Neuronal stem cell (in vitro differentiated cells): ENCODE data around the gene ORM2.

Experiments used
- DNase-seq: peaks from one replicate; pipeline ENCODE4 v3.0.0-alpha.2; 2013; ENCODE audit warnings: low spot score
- H2AFZ ChIP-seq: one replicate; pipeline ENCODE4 v1.6.1; 2013; ENCODE audit warnings: mild to moderate bottlenecking, low read length, inconsistent platforms
- H2AK5ac ChIP-seq: 2 replicates; pipeline ENCODE4 v1.6.1; 2013; ENCODE audit warnings: low read depth, mild to moderate bottlenecking, inconsistent platforms, low read length, moderate library complexity, mixed read lengths
- H2BK120ac ChIP-seq: 2 replicates; pipeline ENCODE4 v1.6.1; 2013; ENCODE audit warnings: low read depth, mild to moderate bottlenecking, inconsistent platforms, low read length, moderate library complexity, mixed read lengths
- H2BK12ac ChIP-seq: one replicate; pipeline ENCODE4 v1.6.1; 2013; ENCODE audit warnings: low read length, inconsistent platforms
- H2BK15ac ChIP-seq: 2 replicates; pipeline ENCODE4 v1.6.1; 2013; ENCODE audit warnings: mild to moderate bottlenecking, low read length, inconsistent platforms, mixed read lengths
- H2BK5ac ChIP-seq: one replicate; pipeline ENCODE4 v1.6.1; 2013; ENCODE audit warnings: inconsistent platforms, mild to moderate bottlenecking, low read length, moderate library complexity
- H3K14ac ChIP-seq: one replicate; pipeline ENCODE4 v1.6.1; 2013; ENCODE audit warnings: low read length, inconsistent platforms
- H3K18ac ChIP-seq: 2 replicates; pipeline ENCODE4 v1.6.1; 2013; ENCODE audit warnings: low read length, inconsistent platforms
- H3K23ac ChIP-seq: 2 replicates; pipeline ENCODE4 v1.6.1; 2013; ENCODE audit warnings: low read depth, mild to moderate bottlenecking, mixed read lengths, low read length, inconsistent platforms; ENCODE audit not compliant: poor library complexity
- H3K27ac ChIP-seq: replicated peaks from 3 replicates; pipeline ENCODE4 v1.5.1; 2013; ENCODE audit warnings: low read length, inconsistent platforms
- H3K27me3 ChIP-seq, 3 experiments: 2 replicates each; pipeline ENCODE4 v1.6.1; 2013; ENCODE audit warnings: low read length in 3 of 3, mild to moderate bottlenecking in 2 of 3, inconsistent platforms in 1 of 3, low read depth in 1 of 3, mixed read lengths in 1 of 3, moderate library complexity in 1 of 3; ENCODE audit not compliant: control insufficient read depth in 3 of 3, insufficient read depth in 3 of 3
- H3K36me3 ChIP-seq, 2 donors: replicated peaks in 1 of 2; 2 replicates each; pipeline ENCODE4 v1.6.1; 2013; ENCODE audit warnings: low read length in 2 of 2; ENCODE audit not compliant: control insufficient read depth in 2 of 2, insufficient read depth in 2 of 2
- H3K4ac ChIP-seq: 2 replicates; pipeline ENCODE4 v1.6.1; 2013; ENCODE audit warnings: inconsistent platforms, mild to moderate bottlenecking, low read length, moderate library complexity
- H3K4me1 ChIP-seq, 2 donors: 1 replicate in 1 of 2; 2 replicates in 1 of 2; pipeline ENCODE4 v1.6.1; 2013; ENCODE audit warnings: low read length in 2 of 2, low read depth in 1 of 2; ENCODE audit not compliant: control insufficient read depth in 2 of 2, insufficient read depth in 1 of 2
- H3K4me2 ChIP-seq: one replicate; pipeline ENCODE4 v1.6.1; 2013; ENCODE audit warnings: mild to moderate bottlenecking, low read length, inconsistent platforms; ENCODE audit not compliant: insufficient read depth, poor library complexity, severe bottlenecking
- H3K4me3 ChIP-seq, 2 donors: 2 replicates each; pipeline ENCODE4 v1.5.1; 2013; ENCODE audit warnings: low read length in 2 of 2, mild to moderate bottlenecking in 2 of 2, inconsistent platforms in 1 of 2, moderate library complexity in 1 of 2
- H3K79me1 ChIP-seq: one replicate; pipeline ENCODE4 v1.6.1; 2013; ENCODE audit warnings: low read depth, mild to moderate bottlenecking, inconsistent platforms, low read length, moderate library complexity
- H3K9ac ChIP-seq: one replicate; pipeline ENCODE4 v1.6.1; 2013; ENCODE audit warnings: mild to moderate bottlenecking, low read depth, low read length, inconsistent platforms; ENCODE audit not compliant: poor library complexity
- H3K9me3 ChIP-seq, 2 donors: replicated peaks in 1 of 2; 2 replicates each; pipeline versions ENCODE3 to v1.6.1; 2013; ENCODE audit warnings: low read length in 2 of 2, mild to moderate bottlenecking in 2 of 2, inconsistent platforms in 1 of 2, low read depth in 1 of 2, mixed read lengths in 1 of 2, moderate library complexity in 1 of 2; ENCODE audit not compliant: control insufficient read depth in 2 of 2, insufficient read depth in 1 of 2
- H4K8ac ChIP-seq: one replicate; pipeline ENCODE4 v1.6.1; 2013; ENCODE audit warnings: low read depth, mild to moderate bottlenecking, inconsistent platforms, low read length, moderate library complexity
- H4K91ac ChIP-seq: one replicate; pipeline ENCODE4 v1.6.1; 2013; ENCODE audit warnings: low read length, low read depth, mild to moderate bottlenecking, inconsistent platforms; ENCODE audit not compliant: poor library complexity
- WGBS, 2 donors: extraction: QIAGEN DNeasy Blood & Tissue Kit; methylation state at CpG; one replicate each; pipeline ENCODE4 v1.1.7; 2013; ENCODE audit warnings: missing lambda C conversion rate in 2 of 2, mixed read lengths in 1 of 2; ENCODE audit not compliant: insufficient read length in 2 of 2, insufficient replicate concordance in 1 of 2; ENCODE audit errors: extremely low coverage in 2 of 2; 5-methylcytosine and 5-hydroxymethylcytosine counted together

ORM2 gene

DNA sequence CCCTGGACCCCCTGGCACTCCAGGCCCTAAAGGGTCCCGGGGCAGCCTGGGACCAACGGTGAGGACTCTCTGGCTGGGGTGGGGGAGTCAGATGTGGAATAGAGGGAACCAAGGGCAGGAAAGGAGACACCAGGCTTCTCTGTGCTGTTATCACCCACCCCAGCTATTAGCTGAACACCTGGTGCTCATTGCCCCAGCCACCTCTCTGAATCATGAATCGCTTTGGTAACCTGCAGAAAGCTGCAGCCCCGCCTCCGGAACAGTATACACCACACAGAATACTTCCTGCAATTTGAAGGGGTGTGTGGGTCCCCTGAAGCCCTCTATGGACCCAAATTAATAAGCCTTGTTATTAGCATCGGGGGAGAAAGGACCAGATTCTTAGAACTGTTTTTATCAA lies 47.2 kb upstream of the ORM2 start:
- Histone ChIP-seq H3K36me3 (peaks cover 6 to 7% of the 10 kb centered on the region in 2 donors), H3K18ac (peak overlapping the region; percentile 1), H3K9me3 (no peaks in the 10 kb centered on the region), H2BK5ac (no peak overlapping the region), H3K27ac (no peak overlapping the region), H3K4me3 (no peak overlapping the region), H2AFZ (no peak overlapping the region), H3K79me1 (no peaks in the 10 kb centered on the region), H4K8ac (no peak overlapping the region), H3K9ac (no peak overlapping the region), H3K4me2 (no peak overlapping the region), H2BK120ac (no peak overlapping the region), H2AK5ac (no peak overlapping the region), H3K4me1 (peaks cover 7 to 8% of the 10 kb centered on the region in 2 donors), H2BK12ac (no peak overlapping the region), H2BK15ac (no peak overlapping the region), H3K23ac (no peak overlapping the region), H3K27me3 (no peaks in the 10 kb centered on the region), H4K91ac (no peak overlapping the region), H3K14ac (no peak overlapping the region), H3K4ac (no peak overlapping the region)
- DNase-seq, result no peak
- WGBS, 2 donors, result no CpG with 5 or more reads among the region's 6 CpGs

- no peak overlapping the region for H2BK120ac ChIP-seq
- no peak overlapping the region for H2BK5ac ChIP-seq
- H3K18ac ChIP-seq, result no peak overlapping the region
- H3K9ac ChIP-seq, result no peak overlapping the region
- H3K79me1 ChIP-seq, result no peaks in the 10 kb centered on the region
- H4K91ac ChIP-seq, result no peak overlapping the region
- H2BK15ac ChIP-seq, result no peak overlapping the region
- H3K9me3 ChIP-seq, result no peaks in the 10 kb centered on the region
- H2AK5ac ChIP-seq, result no peak overlapping the region
- no peaks in the 10 kb centered on the region for H3K27me3 ChIP-seq
- no peak overlapping the region for H3K14ac ChIP-seq
- H3K4ac ChIP-seq, result no peak overlapping the region
- H3K36me3 ChIP-seq, result peaks cover 6 to 7% of the 10 kb centered on the region in 2 donors
- no peak overlapping the region for H3K4me3 ChIP-seq
- peaks cover 7 to 11% of the 10 kb centered on the region in 2 donors for H3K4me1 ChIP-seq
- no peak overlapping the region for H4K8ac ChIP-seq
- DNase-seq, result no peak
- no peak overlapping the region for H3K4me2 ChIP-seq
- no peak overlapping the region for H2AFZ ChIP-seq
- H3K27ac ChIP-seq, result no peak overlapping the region
- H2BK12ac ChIP-seq, result no peak overlapping the region
- no CpG with 5 or more reads among the region's 5 CpGs for WGBS, 2 donors
- no peak overlapping the region for H3K23ac ChIP-seq
Observed at GRCh38 chr9:114282926-114283325, 46.7 kb upstream of the ORM2 start.

DNA sequence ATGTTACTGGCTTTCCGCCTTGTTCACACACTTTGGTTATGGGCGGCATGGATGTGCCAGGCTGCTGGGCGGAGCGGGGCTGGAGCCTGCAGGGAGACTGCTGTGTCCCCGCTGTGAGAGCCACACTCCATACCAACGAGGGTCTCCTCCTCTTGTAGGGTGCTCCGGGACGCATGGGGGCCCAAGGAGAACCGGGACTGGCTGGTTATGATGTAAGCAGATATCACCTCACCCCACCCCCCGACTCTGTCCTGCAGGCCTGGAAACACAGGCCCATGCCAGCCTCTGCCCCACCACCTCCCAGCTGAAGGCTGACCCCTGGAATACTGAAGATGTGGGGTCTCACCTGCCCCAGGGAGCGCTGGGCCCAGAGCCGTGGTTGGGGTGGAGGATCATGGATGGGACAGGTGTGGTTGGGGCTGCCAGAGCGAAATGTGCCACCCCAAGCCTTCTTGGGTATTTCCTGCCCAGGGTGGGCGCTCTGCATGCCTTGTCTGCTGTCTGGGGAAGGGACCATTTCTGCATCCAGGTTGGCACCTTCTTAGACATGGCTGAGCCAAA lies 46.0 kb upstream of the ORM2 start:
- no peak overlapping the region for H2BK15ac ChIP-seq
- H3K27ac ChIP-seq, result no peak overlapping the region
- H2AK5ac ChIP-seq, result no peak overlapping the region
- H3K4me3 ChIP-seq, result no peak overlapping the region
- H3K23ac ChIP-seq, result no peak overlapping the region
- H3K18ac ChIP-seq, result no peak overlapping the region
- H2AFZ ChIP-seq, result no peak overlapping the region
- H3K9me3 ChIP-seq, result no peaks in the 10 kb centered on the region
- H3K27me3 ChIP-seq, result no peaks in the 10 kb centered on the region
- peaks cover 6 to 7% of the 10 kb centered on the region in 2 donors for H3K36me3 ChIP-seq
- H2BK120ac ChIP-seq, result no peak overlapping the region
- H3K4me1 ChIP-seq, result peaks cover 9 to 15% of the 10 kb centered on the region in 2 donors
- no peak overlapping the region for H3K4ac ChIP-seq
- H2BK5ac ChIP-seq, result no peak overlapping the region
- no peaks in the 10 kb centered on the region for H3K79me1 ChIP-seq
- no peak overlapping the region for H4K91ac ChIP-seq
- H4K8ac ChIP-seq, result no peak overlapping the region
- no peak overlapping the region for H2BK12ac ChIP-seq
- WGBS, 2 donors, result no CpG with 5 or more reads among the region's 14 CpGs
- no peak for DNase-seq
- H3K4me2 ChIP-seq, result no peak overlapping the region
- peak overlapping the region; percentile 40 for H3K14ac ChIP-seq
- H3K9ac ChIP-seq, result no peak overlapping the region

DNA sequence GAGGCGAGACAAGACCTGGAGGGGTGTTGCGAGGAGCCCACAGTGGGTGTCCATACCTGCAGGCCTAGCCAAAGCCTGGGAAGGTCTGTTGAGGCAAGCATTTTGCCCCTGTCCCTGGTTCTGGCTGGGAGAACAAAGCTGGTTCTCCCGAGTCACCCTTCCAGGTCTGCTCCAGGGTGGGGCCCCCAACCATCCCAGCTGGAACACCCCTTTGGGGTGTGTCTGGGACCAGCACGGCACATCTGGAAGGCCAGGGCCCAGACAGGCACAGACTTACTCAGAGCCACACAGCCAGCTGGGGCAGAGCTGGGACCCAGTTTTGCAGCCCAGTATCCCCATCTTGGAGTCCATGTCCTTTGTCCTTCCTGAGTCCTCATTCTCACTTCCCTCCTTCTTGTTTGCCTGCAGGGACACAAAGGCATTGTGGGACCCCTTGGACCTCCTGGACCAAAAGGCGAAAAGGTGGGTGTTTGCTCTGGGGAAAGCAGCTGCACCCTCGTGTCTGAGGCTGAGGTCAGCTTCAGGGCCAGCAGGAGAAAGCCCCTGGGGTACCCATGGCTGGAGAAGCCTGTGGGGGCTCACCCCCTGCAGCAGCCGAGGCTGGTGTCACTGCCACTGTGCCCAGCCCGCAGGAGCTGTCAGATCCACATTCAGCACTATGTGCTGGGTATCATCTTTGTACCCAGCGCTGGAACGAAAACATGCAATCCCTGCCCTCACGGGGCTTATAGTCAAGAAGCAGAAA lies 45.2 kb upstream of the ORM2 start:
- Histone ChIP-seq H3K4me3 (no peak overlapping the region), H3K27ac (no peak overlapping the region), H2AFZ (no peak overlapping the region), H3K4me2 (no peak overlapping the region), H4K91ac (no peak overlapping the region), H2AK5ac (no peak overlapping the region), H3K4ac (no peak overlapping the region), H2BK12ac (no peak overlapping the region), H3K4me1 (peaks cover 9 to 15% of the 10 kb centered on the region in 2 donors), H3K18ac (no peak overlapping the region), H3K27me3 (no peaks in the 10 kb centered on the region), H3K36me3 (peaks cover 6 to 7% of the 10 kb centered on the region in 2 donors), H3K14ac (peak overlapping the region; percentile 57), H3K9ac (no peak overlapping the region), H4K8ac (no peak overlapping the region), H2BK15ac (no peak overlapping the region), H2BK5ac (no peak overlapping the region), H3K79me1 (no peaks in the 10 kb centered on the region), H2BK120ac (no peak overlapping the region), H3K23ac (no peak overlapping the region), H3K9me3 (no peaks in the 10 kb centered on the region)
- no CpG with 5 or more reads among the region's 11 CpGs for WGBS, 2 donors
- no peak for DNase-seq
